Measurements from ENCODE around the gene JAML.

JAML gene, protein sequence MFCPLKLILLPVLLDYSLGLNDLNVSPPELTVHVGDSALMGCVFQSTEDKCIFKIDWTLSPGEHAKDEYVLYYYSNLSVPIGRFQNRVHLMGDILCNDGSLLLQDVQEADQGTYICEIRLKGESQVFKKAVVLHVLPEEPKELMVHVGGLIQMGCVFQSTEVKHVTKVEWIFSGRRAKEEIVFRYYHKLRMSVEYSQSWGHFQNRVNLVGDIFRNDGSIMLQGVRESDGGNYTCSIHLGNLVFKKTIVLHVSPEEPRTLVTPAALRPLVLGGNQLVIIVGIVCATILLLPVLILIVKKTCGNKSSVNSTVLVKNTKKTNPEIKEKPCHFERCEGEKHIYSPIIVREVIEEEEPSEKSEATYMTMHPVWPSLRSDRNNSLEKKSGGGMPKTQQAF

DNA sequence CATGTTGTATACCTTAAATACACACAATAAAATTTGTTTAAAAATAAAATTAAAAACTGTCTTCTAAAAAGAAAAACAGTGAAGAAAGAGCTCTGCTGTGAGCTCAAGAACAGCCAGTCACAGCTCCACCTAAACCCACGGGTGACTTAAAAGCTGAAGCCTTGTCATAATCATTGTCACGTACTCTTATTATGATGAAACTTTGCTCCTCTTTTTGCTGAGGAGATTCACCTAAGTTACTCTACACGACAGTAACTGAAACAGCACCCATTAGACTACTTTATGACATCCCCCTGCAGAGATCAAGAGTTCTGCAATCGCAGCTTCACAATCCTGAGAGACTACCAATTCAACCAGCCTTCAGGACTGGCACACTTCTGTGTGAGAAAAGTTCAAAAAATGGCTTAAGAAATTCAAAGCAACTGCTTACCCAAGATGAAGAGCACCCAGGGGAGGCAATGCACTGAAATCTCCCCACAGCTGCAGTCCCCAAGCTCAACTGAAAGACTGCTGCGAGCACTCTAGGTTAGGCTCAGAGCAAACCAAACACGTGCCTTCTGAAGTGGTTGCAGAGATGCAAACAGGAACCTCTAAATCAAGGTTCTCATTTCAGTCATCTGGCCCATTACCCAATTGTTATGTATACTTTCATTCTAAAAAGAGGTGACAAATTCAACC lies at the start of gene JAML:
TSS of gene JAML (minus strand) at position 501 of the 678 bp plus-strand sequence. CDS start 10,145 bp downstream, outside the sequence.
- no peak for DNase-seq

DNA sequence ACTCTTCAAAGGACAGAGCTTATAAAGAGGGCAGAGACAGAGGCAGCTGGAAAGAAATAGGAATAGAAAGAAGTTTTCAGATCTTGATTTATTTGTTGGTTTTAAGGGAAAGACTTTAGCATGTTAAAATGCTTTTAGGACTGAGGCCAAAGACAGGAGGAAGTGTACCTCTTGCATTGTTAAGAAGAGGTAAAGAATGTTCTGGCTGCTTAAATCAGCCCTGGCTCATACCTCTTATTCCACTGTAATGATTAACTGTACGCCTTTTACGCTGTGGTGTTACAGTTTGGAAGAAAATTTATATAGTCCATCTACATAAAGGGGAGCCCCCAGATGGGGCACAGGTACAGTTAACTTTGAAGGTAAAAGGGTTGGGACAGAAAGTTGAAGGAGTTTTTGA lies 49.4 kb upstream of the JAML start:
- DNase-seq: no peak

DNA sequence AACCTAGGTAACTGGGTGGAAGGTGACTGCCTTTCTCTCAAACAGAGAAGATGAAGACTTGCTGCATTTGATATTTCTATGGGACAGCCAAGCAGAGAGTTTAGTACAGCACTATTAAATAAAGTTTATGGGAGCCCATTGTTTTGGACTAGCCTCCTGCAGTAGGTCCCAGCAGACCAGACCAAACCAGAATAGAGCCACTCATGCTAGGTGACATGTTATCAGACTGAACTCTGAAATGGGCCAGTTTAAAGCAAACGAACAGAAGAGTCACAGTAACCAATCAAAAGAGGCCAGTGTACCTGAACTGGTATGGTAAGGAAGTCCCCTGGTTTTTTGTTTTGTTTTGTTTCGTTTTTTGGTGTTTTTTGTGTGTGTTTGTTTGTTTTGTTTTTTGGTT lies 47.2 kb upstream of the JAML start:
- no peak for DNase-seq

DNA sequence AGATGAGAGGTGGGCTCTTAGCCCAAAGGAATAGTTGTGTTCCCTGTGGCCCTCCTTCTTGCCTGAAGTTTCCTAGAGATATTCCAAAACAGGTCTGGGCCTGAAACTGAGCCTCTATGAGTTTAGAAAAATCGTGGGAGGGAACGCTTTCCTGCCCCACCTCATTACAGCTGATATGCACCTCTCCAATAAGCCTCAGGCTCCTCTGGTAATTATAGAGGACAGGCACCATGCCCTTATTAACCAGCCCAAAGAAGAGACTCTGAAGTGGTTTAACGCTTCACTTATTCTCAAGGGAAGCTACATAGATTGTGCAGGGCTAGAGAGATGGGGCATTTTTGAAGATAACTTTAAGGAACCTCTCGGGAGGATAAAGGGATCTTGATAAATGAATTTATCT lies 42.7 kb upstream of the JAML start:
- no peak for DNase-seq

DNA sequence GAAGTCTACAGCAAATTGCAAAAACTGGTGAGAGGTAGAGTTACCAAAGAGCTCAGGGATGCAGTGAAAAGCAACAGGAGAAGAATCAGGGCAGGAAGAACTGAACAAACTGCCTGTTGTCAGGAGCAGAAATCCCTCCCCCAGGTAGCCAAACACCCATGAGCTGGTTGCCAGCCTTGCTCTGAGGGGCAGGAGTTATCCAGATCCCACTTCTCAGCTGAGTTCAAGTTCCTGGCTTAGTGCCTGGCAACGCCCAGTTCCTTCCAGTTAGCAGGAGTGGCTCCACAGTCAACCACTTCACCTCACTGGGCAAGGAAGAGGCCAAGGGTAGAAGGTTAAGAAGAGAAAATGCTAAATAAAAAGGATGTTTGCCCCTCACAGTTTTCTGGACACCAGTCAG lies 41.1 kb upstream of the JAML start:
- DNase-seq: no peak

DNA sequence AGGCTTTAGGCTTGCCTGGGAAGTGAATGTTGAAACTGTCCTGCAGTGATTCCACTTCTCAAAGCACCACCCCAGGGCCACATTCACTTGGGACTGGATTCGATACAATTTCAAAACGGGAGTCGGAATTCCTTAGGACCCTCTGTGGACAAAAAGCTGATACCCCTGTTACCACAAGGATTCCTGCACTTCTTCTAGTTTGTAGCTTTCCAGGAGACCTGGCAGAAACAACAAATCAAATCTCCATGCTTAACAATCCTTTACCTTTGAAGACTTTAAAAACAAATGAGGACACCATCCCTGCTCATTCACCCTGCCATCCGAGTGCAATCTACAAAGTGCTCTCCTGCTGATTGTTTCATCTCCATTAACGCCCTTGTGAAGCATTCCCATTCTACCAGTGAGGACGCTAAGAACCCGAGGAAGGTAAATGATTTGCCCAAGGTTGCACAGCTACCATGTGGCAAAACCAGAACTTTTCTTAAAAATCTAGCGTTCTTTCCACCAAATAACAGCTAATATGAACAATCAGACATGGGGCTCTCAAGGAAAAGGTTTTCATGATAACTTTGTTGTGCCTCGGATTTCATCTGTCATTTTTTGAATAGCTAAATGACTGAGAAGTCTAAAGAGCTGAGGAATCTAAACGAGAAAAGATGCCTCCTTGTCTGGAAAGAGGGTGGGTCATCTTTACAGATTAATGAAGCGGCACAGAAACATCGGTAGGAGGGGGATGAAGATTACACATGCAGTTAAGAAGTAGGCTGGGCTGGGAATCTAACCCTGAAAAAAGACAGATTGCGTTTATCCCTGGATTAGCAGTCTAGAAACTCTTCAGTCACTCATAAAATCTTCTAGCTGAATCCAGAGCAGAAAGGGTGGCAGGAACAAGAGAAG lies 40.0 kb upstream of the JAML start:
- no peak for DNase-seq

DNA sequence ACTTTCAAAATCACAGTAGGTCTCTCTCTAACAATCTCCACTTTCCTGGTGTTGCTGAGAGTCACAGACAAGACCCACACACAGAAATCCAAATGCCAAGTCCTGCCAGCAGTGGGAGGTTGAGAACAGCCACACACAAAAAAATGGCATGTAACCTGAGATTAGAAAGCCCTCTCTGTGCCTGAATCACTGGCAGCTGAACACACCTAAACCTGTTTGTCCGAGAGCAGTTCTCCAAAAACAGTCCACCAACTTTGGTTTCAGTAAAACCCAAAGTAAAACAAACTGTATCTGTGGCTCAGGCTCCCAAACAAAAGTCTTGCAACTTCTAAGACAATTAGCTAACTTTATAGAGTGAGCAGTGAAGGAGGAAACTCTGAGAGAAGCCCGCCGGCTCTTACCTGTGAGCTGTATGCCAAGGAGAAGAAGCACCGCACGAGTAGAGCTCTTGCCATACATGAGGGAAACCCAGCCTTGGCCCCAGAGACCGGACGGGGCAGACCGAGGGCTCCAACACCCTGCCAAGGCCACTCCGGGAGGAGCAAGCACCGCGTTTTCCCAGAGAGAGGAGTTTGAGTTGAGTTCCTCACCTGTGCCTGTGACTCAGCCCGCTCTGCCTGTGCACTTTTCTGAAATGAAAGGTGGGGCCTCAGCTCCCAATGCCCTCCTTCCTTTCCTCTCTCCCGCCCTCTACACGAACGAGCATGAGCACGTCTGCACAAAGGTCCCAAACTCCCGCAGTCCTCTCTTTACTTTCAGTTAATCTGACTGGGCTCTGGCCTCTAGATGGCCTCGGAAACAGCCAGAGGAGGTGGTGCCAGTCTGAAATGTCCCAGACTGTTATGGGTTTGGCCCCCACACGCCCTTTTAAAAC lies 39.1 kb upstream of the JAML start, which contains the start of gene MPZL2:
TSS of gene MPZL2 (minus strand) at position 603 of the 874 bp plus-strand sequence. CDS start at position 459, 144 bp downstream.
- DNase-seq: no peak

DNA sequence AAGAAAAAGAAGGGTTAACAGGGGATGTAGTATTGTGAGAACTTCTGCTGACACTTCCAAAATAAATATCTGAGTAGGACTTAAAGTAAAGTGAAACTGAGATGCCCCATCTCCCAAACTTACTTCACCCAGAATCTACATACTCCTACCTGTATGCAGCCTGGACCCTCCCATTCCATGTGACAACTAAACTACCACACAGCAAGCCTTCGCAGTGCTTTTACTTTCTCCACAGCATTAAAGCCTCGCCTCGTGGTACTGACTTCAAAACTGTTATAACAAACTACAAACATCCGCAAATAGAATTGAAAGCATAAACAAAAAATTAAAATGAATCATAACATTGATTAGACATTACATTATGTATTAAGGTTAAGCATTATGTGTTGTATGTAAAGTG lies 38.3 kb upstream of the JAML start:
- no peak for DNase-seq

DNA sequence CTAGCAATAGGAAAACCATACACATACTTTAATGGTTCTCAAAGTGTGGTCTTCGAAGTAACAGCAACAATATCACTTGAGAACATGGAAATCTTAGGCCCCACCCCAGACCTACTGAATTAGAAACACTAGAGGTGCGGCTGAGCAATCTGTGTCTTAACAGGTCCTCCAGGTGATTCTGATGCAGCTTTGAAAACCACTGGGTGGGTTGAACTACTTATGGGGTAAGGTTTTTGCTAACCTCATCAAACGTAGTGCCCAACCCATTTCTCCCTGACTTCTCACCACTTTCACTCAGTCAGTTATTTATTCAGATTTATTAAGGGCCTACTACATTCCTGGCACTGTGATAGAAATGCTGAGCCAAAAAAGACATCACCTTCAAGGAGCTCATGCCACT lies 35.5 kb upstream of the JAML start:
- no peak for DNase-seq

DNA sequence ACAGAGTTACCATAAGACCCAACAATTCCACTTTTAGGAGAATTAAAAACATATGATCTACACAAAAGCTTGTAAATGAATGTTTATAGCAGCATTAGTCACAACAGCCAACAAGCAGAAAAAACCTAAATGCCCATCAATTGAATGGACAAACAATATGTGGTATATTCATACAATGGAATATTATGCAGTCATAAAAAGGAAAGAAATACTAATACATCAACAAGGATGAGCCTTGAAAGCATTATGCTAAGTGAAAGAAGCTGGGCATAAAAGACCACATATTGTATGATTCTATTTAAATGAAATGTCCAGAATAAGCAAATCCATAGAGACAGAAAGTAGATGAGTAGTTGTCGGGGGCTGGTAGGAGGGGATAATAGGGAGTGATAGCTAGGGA lies 34.3 kb upstream of the JAML start:
- no peak for DNase-seq

DNA sequence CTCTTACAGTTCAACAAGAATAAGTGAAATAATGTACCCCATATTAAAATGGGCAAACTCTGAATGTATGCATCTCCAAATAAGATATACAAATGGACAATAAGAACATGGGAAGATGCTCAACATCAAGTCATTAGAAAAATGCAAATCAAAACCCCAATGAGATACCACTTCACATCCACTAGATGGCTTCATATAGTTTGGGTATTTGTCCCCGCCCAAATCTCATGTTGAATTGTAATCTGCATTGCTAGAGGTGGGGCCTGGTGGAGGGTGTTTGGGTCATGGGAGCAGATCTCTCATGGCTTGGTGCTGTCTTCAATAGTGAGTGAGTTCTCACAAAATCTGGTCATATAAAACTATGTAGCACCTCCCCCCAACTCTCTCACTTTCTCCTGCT lies 33.6 kb upstream of the JAML start:
- DNase-seq: no peak

DNA sequence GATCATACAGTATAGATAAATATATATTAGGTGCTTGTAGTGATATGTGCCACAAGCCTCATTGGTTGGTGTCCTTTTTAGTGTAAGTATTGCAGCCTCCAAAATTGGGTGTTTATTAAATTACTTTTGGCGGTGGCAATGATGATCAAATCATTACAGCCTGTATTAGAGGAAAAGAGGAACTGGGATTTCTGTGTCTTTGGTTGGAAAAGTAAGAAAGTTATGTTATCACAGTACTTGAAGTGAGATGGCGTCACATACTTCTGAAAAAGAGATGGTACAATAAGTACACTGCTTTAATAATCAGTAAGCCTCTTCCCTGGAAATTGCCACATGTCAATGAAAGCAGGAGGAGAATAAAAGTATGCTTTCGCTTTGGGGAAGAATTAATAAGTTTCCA lies 27.9 kb upstream of the JAML start:
- DNase-seq: no peak

DNA sequence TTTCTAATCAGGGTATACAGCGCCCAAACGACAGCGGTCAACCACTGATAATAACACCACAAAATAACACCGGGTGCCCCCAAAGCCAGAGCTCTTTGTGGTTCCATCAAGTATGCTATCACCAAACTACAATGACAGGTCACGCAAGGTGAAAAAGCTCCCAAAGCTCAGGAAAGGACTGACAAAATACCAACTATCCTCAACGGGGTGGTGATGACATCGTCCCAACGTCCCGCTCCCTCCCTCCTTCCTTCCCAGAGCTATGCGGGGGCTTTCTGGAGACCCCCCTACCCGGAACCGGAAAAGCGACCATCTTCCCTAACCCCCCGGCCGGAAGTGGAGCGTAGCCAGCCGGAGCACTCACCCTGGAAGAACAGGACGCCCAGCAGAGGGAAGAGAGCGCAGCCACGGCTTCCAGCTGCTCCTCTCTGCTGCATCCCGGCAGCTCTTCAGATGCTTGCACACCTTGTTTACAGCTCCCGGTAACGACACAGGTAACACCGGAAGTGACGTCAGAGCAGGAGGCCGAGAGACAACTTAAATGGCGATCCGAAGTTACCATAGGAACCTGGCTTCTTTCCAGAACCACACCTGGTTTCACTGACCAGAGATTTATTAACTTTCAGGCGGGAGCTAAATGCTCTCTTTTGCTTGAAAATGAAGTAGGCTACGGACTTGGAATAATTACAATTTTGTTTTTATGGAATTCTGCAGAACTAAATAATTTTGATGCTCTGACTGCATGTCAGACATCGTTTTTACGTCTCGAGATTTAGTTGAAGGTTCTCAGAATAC lies 27.2 kb upstream of the JAML start, which contains the start of gene MPZL3:
TSS of gene MPZL3 (minus strand) at position 508 of the 795 bp plus-strand sequence. CDS start at position 437, 71 bp downstream.
- peak; percentile 70 to 77 for DNase-seq

DNA sequence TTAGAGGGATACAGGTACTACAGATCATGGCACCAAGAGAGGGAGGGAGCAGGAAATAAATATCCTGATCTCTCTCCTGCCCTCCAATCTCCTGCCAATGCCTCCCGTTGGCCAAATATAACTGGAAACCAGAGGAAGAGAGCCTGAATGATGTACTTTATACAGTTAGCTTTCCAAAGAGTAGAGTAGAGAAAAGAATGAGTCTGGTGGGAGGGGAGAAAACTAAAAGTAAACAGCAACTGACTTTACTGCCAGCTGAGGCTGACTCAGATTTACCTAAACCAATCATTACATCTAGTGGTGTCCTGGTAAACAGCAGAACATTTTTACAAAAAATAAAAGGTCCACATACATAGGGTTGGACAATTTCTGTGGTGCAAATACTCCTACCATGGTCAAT lies 22.2 kb upstream of the JAML start:
- no peak for DNase-seq

DNA sequence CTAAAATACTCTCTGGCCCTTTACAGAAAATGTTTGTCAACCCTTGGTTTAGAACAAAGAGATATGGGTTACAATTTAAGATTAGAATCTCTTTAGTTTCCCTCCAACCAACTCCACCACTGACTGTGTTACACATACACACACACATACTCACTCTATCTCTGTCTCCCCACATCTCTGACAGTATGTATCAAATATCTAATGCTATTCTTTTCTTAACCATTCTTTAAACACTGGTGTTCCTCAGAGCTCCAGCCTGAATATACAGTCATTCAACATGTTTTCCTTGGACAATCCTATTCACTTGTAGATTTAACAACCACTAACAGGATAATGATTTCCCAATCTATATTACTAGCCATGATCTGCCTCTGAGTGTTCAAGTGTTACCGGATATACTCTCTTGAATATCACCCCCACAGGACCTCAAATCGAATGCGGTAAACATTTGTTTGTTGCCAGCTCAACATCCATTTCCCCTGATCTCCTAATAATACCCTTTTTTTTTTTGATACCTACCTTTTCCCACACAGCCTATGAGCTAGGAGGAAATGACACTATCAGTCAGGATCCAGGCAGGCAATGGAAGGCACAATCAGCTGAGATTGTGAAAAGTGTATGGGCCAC lies 21.2 kb upstream of the JAML start:
- no peak for DNase-seq

DNA sequence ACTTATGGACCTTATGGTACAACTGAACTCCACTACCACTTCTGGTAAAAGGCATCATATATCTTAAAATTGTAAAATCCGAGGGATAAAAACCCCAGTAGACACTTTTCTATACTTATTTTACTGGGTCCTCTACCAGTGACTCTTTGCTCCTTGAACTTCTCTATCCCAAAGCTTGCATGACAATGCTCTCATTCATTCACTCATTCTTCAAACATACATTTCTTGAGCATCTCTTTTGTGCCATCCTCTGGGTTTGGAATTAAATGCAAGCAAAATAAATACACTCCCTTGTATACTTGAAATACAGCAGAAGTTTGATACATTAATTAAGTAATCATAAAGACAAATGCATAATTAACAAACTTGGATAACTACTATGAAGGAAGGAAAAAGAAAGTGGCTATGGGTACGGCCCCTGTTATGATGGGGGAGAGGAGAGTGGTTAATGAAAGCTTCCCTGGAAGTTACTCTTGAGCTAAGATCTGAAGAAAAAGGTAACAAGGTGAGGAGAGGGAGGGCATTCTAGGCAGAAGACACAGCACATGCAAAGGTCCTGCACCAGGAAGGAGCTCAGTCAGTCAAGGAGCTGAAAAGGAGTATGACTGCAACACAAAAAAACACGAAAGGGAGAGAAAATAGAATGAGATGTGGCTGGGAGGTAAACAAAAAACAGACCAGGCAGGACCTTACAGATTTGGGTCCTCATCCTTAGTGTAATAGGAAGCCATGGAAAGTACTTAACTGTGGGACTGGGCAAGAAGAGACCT lies 19.4 kb upstream of the JAML start:
- no peak for DNase-seq

DNA sequence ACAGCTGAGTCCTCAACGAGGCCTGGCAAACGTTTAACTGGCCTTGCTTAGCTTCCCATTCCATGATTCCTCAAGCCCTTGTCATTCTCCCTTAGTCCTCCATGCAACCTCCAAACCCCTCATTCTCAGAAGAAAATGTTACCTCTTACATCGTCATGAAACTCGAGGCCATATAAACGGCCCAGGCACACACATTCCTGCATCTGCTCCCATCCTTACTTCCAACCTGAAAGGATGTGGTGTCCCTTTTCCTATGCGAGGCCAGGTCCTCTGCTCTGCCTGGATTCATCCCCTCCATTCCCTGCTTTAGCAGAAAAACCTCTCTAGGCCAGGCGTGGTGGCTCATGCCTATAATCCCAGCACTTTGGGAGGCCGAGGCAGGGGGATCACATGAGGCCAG lies 18.4 kb upstream of the JAML start:
- no peak for DNase-seq

DNA sequence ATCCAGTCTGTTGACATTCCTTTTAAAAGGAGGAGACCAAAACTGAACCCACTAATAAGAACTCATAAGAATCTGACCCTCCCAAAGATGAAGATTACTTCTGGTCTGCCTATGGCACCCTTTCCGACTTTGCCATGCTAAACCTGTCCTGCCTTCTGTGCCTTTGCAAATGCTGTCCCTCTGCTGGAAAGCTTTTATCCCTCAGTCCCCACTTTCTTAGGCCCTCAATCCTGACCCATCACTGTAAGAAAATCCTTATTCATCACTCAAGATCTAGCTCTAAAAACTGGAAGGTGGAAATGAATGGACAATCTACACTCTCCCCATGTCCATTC lies 16.9 kb upstream of the JAML start:
- DNase-seq: no peak

DNA sequence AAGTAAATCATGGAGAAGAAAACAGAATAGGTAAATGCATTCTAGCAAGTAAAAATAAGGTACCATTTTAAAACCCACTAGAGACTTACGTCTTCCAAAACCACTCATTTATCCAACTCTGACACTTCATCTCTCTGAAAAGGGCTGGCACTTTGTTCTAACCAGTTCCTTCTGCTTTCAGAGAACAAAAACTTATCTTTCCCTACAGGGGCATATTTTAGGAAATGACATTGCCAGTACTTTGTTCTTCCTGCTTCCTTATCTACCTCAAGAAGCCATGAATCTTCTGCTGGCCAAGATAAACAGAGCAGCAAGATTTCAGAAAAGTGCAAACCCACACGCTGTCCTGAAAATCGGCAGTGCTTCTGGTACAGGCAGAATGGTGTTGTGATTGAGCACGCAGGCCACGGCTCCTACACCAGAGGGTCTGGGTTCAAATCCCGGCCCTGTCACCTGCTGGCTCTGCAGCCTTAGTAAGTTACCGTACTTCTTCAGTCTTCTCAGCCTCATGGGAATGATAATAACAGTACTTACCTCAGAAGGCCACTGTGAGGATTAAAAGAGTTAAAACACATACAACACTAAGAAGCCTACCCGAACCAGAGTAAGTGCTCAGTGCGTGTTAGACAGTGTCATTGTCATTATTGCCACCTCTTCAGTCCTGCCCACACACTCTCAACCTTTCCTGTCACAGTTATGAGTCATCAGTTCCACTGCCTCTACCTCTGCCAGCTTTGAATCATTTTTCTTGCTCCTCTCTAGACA lies 16.4 kb upstream of the JAML start:
- DNase-seq: no peak
